Measurements from ENCODE around the gene SPATA13.

The SPATA13 gene

GRCh38 chr13:24274452-24275021, 114.0 kb downstream of the SPATA13 start:
- TF ChIP-seq CTCF (IDR thresholded peaks at IDR 0.05; ENCODE audit: low read depth, low read length) = no peak
- H3K4me3 ChIP-seq (ENCODE audit: low read depth, low read length) = no peak overlapping the region

- no peak for TF ChIP-seq CTCF (IDR thresholded peaks at IDR 0.05; ENCODE audit: low read depth, low read length)
- no peak overlapping the region for H3K4me3 ChIP-seq (ENCODE audit: low read depth, low read length)
Observed at GRCh38 chr13:24275041-24275440, 114.5 kb downstream of the SPATA13 start.

- no peak for TF ChIP-seq CTCF (IDR thresholded peaks at IDR 0.05; ENCODE audit: low read depth, low read length)
- no peak overlapping the region for H3K4me3 ChIP-seq (ENCODE audit: low read depth, low read length)
Observed at GRCh38 chr13:24276306-24276705, 115.8 kb downstream of the SPATA13 start.

GRCh38 chr13:24276861-24277260, 116.3 kb downstream of the SPATA13 start:
- no peak overlapping the region for H3K4me3 ChIP-seq (ENCODE audit: low read depth, low read length)
- TF ChIP-seq CTCF (IDR thresholded peaks at IDR 0.05; ENCODE audit: low read depth, low read length) = no peak

GRCh38 chr13:24277761-24278160, 117.2 kb downstream of the SPATA13 start:
- no peak for TF ChIP-seq CTCF (IDR thresholded peaks at IDR 0.05; ENCODE audit: low read depth, low read length)
- no peak overlapping the region for H3K4me3 ChIP-seq (ENCODE audit: low read depth, low read length)

- TF ChIP-seq CTCF (IDR thresholded peaks at IDR 0.05; ENCODE audit: low read depth, low read length) = no peak
- H3K4me3 ChIP-seq (ENCODE audit: low read depth, low read length) = no peak overlapping the region
Observed at GRCh38 chr13:24279327-24280110, 119.0 kb downstream of the SPATA13 start.

GRCh38 chr13:24280720-24281119, 120.2 kb downstream of the SPATA13 start:
- TF ChIP-seq CTCF (IDR thresholded peaks at IDR 0.05; ENCODE audit: low read depth, low read length) = no peak
- no peak overlapping the region for H3K4me3 ChIP-seq (ENCODE audit: low read depth, low read length)
